ENCODE data around the gene HAPSTR1.

Gene HAPSTR1

GRCh38 chr16:9122969-9123368 lies 31.5 kb downstream of the HAPSTR1 start:
- POLR2A ChIA-PET (ENCODE audit: low non-redundant PET): no interaction called here
- TF ChIP-seq CTCF (conservative IDR thresholded peaks at IDR 0.05; ENCODE audit: low read depth): no peak
- CTCF ChIA-PET: interaction anchor here (0.6 to 1.0 kb wide), 3 partner anchors 10 to 189 kb away, joined by 3 to 7 read pairs (median 4); no protein-coding TSS in a partner anchor
- no peak for DNase-seq (ENCODE audit: low spot score)
- no peak overlapping the region for H3K27ac ChIP-seq

- ChIA-PET CTCF (interaction anchor here (0.7 kb wide), 1 partner anchor 189 kb away, joined by 7 read pairs; no protein-coding TSS in a partner anchor), POLR2A (ENCODE audit: low non-redundant PET) (no interaction called here)
- no peak for DNase-seq (ENCODE audit: low spot score)
- TF ChIP-seq CTCF (conservative IDR thresholded peaks at IDR 0.05; ENCODE audit: low read depth): no peak
- peak overlapping the region; percentile 68 for H3K27ac ChIP-seq
Measured at GRCh38 chr16:9123401-9123800, 32.0 kb downstream of the HAPSTR1 start.

- H3K27ac ChIP-seq: peak overlapping the region; percentile 68
- DNase-seq (ENCODE audit: low spot score): peak; percentile 70
- POLR2A ChIA-PET (ENCODE audit: low non-redundant PET): no interaction called here
- TF ChIP-seq CTCF (conservative IDR thresholded peaks at IDR 0.05; ENCODE audit: low read depth): no peak
- CTCF ChIA-PET: no interaction called here
Measured at GRCh38 chr16:9123871-9124270, 32.4 kb downstream of the HAPSTR1 start.

- CTCF ChIA-PET: no interaction called here
- POLR2A ChIA-PET (ENCODE audit: low non-redundant PET): no interaction called here
- TF ChIP-seq CTCF (conservative IDR thresholded peaks at IDR 0.05; ENCODE audit: low read depth): no peak
- no peak for DNase-seq (ENCODE audit: low spot score)
- peak overlapping the region; percentile 68 for H3K27ac ChIP-seq
Measured at GRCh38 chr16:9124444-9124843, 33.0 kb downstream of the HAPSTR1 start.

GRCh38 chr16:9124908-9125584 lies 33.6 kb downstream of the HAPSTR1 start:
- ChIA-PET POLR2A (ENCODE audit: low non-redundant PET) (no interaction called here), CTCF (interaction anchor here (0.6 to 1.1 kb wide), 3 partner anchors 9 to 94 kb away, joined by 3 to 9 read pairs (median 6); no protein-coding TSS in a partner anchor)
- no peak for TF ChIP-seq CTCF (conservative IDR thresholded peaks at IDR 0.05; ENCODE audit: low read depth)
- no peak for DNase-seq (ENCODE audit: low spot score)
- peak overlapping the region; percentile 68 for H3K27ac ChIP-seq

- ChIA-PET CTCF (interaction anchor here (0.6 to 1.1 kb wide), 4 partner anchors 8 to 93 kb away, joined by 3 to 9 read pairs (median 4); no protein-coding TSS in a partner anchor), POLR2A (ENCODE audit: low non-redundant PET) (no interaction called here)
- no peak for DNase-seq (ENCODE audit: low spot score)
- H3K27ac ChIP-seq: peak overlapping the region; percentile 68
- no peak for TF ChIP-seq CTCF (conservative IDR thresholded peaks at IDR 0.05; ENCODE audit: low read depth)
Measured at GRCh38 chr16:9125658-9126505, 34.4 kb downstream of the HAPSTR1 start.
